Neural progenitor cell (in vitro differentiated cells): ENCODE data around the gene NELFCD.

ENCODE experiments used
- EZH2phosphoT487 ChIP-seq: fragments of 200-600 bp; sonication (generic); IDR thresholded peaks from 2 replicates; pipeline ENCODE4 v1.6.1; 2017; ENCODE audit warnings: antibody characterized with exemption
- TF ChIP-seq, protein P1 (sequence below): fragments of 200-600 bp; sonication (generic); IDR thresholded peaks from 2 replicates; pipeline ENCODE4 v1.5.1; 2017; ENCODE audit warnings: antibody characterized with exemption, mild to moderate bottlenecking

DNA sequence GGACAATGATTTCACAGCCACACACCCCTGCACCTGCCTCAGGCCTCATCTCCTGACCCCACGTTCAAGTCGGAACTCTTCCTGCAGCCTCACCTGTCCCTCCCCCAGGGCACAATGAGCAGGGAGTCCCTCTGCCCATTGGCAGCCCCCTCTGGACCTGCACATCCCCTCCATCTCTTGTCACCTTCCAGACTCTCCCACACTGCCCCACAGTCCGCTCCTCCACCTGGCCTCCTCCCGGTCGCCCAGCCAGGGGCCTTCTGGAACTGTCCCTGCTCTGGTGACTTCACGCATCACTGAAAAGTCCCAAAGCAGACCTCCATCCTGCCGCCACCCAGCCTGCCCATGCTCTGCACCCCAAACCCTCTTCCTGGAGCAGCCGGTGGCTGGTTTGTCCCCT is 21.3 kb downstream of the NELFCD start:
- TF ChIP-seq, protein P1, sequence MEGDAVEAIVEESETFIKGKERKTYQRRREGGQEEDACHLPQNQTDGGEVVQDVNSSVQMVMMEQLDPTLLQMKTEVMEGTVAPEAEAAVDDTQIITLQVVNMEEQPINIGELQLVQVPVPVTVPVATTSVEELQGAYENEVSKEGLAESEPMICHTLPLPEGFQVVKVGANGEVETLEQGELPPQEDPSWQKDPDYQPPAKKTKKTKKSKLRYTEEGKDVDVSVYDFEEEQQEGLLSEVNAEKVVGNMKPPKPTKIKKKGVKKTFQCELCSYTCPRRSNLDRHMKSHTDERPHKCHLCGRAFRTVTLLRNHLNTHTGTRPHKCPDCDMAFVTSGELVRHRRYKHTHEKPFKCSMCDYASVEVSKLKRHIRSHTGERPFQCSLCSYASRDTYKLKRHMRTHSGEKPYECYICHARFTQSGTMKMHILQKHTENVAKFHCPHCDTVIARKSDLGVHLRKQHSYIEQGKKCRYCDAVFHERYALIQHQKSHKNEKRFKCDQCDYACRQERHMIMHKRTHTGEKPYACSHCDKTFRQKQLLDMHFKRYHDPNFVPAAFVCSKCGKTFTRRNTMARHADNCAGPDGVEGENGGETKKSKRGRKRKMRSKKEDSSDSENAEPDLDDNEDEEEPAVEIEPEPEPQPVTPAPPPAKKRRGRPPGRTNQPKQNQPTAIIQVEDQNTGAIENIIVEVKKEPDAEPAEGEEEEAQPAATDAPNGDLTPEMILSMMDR, result no peak
- TF ChIP-seq EZH2phosphoT487, result no peak
